ENCODE results near the gene HRNR.
"Not testable (repeated sequence)": the region's sequence is repeated elsewhere in the genome, so short reads cannot be mapped to it uniquely, and the experiment has no call there.

Gene HRNR

GRCh38 chr1:152224093-152224492 lies at the start of gene HRNR:
HRNR (minus strand) TSS chr1:152224193; CDS start chr1:152223253, 940 bp downstream.
- no peak for DNase-seq

DNA sequence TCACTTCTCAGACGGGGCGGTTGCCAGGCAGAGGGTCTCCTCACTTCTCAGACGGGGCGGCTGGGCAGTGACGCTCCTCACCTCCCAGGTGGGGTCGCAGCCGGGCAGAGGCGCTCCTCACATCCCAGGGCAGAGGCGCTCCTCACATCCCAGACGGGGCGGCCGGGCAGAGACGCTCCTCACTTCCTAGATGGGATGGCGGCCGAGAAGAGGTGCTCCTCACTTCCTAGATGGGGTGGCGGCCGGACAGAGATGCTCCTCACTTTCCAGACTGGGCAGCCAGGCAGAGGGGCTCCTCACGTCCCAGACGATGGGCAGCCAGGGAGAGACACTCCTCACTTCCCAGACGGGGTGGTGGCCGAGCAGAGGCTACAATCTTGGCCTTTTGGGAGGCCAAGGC lies 32.4 kb upstream of the HRNR start:
- DNase-seq = not testable (repeated sequence)

DNA sequence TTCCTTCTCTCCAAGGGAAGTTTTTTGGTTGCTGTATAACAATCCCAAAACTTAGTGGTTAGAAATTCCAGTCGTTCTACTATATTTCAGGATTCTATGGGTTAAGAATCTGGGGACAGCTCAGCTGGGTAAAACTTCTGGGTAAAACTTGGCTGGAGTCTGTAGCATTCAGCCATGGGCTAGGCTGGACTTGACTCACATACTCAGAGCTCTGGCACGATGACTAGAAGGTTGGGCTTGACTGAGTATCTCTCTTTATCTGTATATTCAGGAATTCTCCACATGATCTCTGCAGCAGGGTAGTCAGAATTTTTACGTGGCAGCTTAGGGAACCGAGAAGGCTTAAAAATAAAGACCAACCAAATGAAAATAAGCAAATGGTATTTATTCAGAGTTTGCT lies 28.2 kb upstream of the HRNR start:
- no peak for DNase-seq

DNA sequence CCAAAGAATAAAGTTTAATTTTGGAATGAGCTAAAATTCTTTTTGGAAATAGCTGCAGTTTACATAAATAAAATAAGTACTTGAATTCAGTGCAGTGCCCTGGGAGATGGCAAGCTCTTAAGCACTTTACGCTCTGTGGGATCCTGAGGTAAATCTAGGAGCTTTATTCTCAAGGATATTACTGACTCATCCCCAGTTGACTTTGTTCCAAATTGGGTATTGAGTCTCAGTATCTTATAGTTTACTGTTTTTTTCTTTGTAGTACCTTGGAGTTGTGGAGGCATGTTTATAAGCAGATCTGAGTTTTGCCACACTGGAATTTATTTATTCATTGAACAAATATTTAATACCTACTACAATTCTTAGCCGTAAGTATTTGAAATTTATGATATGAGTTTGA lies 27.4 kb upstream of the HRNR start:
- no peak for DNase-seq

DNA sequence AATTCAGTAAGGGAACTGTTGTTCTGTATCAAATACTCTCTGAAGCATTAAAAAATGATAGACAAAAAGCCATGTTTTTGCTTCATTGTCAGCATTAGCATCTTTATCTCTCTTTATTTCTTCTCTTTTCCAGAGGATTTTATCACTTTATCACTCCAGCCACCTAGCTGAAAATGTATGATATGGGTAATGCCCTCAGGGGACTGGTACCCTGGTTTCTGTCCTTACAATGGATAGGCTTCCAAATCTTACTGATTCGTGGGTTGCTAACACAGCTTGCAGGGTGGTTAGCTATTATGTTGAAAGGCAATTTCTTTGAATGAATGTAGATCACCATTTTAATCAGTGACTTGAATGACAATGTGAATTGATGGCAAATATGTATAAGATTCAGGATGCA lies 23.3 kb upstream of the HRNR start:
- no peak for DNase-seq

- DNase-seq = no peak
These were observed 20.7 kb upstream of the HRNR start for GRCh38 chr1:152244576-152245273.

DNA sequence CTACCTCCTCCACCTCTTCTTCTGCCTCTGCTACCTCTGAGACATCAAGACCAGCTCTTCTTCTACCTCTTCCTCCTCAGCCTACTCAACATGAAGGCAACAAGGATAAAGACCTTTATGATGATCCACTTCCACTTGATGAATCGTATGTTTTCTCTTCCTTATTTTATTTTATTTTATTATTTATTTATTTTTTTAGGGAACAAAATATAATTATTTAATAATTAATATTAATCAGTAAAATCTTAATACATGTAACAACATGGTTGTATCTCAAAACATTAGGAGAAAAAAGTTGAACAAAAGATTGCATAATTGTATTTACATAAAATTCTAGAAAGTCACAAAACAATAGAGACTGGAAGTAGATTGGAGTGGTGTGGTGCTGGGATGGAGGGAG lies 13.1 kb upstream of the HRNR start:
- DNase-seq = no peak

DNA sequence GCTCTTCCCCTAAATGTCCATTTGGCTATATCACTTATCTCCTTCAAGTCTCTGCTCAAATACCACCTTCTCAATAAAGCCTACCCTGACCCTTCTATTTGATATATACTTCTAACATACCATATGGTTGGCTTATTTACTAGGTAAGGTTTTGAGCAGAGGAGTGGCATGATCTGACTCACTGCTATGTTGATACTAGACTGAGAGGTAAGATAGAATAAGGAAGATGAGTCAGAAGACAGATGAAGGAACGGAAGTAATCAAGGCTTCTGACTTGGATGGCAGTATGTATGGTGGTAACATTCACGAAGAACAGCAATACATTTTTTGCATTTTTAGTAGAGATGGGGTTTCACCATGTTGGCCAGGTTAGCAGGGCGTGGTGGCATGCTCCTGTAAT lies 4.8 kb upstream of the HRNR start:
- DNase-seq = no peak

DNA sequence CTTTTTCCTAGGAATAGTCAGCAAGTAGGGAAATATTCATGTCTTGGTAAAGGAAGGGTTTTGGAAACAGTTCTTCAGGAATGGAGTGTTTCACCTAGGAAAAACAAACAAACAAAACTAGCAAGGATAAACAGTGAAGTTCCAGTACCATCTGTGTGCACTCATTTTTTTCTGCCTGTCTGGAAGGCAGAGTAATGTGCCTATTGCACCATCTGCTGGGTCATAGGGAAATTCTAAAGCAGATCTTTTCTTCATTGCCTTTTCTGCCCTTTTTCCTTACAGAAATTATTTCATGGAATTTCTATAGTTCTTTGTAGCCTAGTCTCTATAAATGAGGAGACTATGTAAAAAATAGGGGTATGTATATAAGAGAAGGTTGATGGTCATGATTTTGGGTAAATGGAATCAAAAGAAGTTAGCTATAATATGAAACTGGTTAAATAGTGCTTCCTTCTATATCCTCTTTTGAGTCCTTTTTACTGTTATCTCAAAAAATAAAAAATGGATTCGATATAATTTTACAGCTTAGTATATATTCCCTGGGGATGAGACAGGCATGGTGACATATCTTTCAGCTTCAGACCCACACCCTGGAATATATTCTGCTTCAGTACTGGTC lies 3.4 kb upstream of the HRNR start:
- DNase-seq = no peak

- no peak for DNase-seq
These were observed 1.7 kb upstream of the HRNR start for GRCh38 chr1:152225678-152226077.

DNA sequence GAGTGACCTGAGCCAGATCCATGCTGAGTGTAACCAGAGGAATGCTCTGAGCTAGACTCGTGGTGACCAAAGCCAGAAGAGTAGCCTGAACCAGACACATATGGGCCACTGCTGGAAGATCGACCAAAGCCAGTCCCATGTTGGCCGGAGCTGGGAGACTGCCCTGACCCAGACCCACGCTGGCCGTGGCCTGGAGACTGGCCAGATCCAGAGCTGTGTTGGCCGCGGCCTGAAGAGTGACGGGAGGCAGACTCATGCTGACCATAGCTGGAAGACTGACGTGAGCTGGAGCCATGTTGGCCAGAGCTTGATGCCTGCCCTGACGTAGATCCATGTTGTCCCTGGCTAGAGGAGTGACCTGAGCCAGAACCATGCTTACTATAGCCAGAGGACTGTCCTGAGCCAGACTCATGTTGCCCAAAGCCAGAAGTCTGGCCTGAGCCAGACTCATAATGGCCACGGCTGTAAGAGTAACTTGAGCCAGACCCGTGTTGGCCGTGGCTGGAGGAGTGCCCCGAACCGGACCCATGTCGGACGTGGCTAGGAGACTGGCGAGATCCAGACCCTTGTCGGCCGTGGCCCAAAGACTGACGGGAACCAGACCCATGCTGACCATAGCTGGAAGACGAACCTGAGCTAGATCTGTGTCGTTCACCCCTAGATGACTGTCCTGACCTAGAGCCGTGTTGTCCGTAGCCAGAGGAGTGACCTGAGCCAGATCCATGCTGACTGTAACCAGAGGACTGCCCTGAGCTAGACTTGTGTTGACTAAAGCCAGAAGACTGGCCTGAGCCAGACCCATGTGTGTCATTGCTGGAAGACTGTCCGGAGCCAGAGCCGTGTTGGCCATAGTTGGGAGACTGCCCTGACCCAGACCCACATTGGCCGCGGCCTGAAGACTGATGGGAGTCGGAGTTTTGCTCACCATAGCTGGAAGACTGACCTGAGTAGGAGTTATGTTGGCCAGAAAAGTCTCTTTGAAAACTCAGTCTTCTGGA lies 3.5 kb downstream of the HRNR start:
- DNase-seq = no peak

DNA sequence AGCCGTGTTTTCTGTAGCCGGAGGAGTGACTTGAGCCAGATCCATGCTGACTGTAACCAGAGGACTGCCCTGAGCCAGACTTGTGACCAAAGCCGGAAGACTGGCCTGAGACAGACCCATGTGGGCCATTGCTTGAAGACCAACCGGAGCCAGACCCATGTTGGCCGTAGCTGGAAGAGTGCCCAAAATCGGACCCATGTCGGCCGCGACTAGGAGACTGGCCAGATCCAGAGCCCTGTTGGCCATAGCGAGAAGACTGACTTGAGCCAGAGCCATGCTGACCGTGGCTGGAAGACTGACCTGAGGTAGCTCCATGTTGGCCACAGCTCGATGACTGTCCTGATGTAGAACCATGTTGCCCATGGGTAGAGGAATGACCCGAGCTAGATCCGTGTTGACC lies 4.6 kb downstream of the HRNR start:
- DNase-seq = not testable (repeated sequence)

DNA sequence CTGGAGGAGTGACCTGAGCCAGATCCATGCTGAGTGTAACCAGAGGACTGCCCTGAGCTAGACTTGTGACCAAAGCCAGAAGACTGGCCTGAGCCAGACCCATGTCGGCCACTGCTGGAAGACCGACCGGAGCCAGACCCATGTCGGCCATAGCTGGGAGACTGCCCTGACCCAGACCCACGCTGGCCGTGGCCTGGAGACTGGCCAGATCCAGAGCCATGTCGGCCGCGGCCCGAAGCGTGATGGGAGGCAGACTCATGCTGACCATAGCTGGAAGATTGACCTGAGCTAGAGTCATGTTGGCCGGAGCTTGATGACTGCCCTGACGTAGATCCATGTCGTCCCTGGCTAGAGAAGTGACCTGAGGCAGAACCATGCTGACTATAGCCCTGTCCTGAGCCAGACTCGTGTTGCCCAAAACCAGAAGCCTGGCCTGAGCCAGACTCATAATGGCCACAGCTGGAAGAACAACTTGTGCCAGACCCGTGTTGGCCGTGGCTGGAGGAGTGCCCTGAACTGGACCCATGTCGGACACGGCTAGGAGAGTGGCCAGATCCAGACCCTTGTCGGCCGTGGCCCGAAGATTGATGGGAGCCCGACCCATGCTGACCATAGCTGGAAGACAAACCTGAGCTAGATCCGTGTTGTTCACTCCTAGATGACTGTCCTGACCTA lies 5.1 kb downstream of the HRNR start:
- DNase-seq = no peak

DNA sequence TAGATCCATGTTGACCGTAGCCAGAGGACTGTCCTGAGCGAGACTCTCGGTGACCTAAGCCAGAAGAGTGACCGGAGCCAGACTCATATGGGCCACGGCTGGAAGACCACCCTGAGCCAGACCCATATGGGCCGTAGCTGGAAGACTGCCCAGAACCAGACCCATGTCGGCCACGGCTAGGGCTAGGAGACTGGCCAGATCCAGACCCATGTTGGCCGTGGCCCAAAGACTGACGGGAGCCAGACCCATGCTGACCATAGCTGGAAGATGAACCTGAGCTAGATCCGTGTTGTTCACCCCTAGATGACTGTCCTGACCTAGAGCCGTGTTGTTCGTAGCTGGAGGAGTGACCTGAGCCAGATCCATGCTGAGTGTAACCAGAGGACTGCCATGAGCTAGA lies 8.4 kb downstream of the HRNR start:
- not testable (repeated sequence) for DNase-seq

DNA sequence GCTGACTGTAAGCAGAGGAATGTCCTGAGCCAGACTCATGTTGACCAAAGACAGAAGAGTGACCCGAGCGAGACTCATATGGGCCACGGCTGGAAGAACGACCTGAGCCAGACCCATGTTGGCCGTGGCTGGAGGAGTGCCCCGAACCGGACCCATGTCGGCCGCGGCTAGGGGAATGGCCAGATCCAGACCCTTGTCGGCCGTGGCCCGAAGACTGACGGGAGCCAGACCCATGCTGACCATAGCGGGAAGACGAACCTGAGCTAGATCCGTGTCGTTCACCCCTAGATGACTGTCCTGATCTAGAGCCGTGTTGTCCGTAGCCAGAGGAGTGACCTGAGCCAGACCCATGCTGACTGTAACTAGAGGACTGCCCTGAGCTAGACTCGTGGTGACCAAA lies 9.1 kb downstream of the HRNR start:
- DNase-seq = not testable (repeated sequence)

GRCh38 chr1:152198982-152199381 lies 25.0 kb downstream of the HRNR start:
- no peak for DNase-seq

DNA sequence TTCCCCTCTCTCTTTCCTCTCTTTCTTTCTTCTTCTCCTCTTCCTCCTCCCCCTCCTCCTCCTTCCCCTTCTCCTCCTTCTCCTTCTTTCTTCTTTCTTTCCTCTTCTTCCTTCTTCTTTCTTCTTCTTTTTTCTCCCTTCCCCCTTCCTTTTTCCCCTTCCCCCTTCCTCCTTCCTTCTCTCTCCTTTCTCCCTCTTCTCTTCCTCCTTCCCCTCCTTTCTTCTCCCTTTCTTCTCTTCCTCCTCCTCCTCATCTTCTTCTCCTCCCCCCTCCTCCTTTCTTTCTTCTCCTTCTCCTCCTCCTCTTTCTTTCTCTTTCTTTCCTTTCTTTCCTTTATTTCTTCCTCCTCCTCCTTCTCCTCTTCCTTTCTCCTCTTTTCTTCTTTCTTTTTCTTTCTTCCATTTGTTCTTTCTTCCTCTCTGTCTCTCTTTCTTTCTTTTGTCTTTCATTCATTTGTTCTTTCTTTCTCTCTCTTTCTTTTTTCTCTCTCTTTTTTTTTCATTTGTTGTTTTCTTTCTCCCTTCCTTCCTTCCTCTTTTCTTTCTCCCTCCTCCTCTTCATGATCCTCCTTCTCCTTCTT lies 26.5 kb downstream of the HRNR start:
- no peak for DNase-seq

- no peak for DNase-seq
These were observed 32.3 kb downstream of the HRNR start for GRCh38 chr1:152191711-152192110.

GRCh38 chr1:152191260-152191659 lies 32.7 kb downstream of the HRNR start:
- DNase-seq = no peak

GRCh38 chr1:152190589-152190988 lies 33.4 kb downstream of the HRNR start:
- DNase-seq = no peak

DNA sequence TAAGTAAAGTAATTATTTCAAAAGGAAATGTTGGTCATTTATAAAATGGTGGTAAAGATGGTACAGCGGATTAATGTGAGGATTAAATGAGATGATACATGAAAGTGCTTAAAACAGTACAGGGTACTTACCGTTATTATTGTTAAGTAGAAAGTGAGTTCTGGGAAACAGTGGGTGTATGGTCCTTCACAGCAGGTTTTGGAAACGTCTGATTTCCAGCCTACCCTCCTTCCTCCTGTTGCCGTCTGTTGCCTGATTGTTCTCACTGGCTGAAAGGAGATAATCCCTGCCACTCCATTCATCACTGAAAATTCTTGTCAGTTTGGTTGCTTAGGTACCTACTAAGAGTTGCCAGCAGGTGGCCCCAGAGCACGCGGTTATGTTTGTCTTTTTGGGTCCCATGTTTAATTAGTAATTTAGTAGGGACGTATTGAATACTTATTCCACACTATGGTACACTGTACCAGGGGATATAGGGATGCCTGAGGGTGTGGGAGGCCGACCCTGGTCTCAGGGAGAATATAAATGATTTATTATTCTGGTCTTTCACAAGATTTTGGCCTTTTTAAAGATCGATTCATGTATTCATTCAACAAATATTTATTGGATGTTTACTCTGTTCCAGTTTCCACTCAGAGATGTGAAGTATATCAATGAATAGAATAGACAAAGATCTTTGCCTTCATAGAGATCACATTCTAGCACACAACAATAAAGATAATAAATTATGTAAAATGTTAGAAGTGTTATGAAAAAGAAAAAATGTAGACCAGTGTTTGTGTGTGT lies 34.1 kb downstream of the HRNR start:
- peak; percentile 43 for DNase-seq
